Parathyroid adenoma (tissue), 2 donors: ENCODE results near the gene NCAPH2.

Source experiments
- H2AFZ ChIP-seq: fragments of 300-600 bp; sonication (generic); one replicate; pipeline ENCODE4 v1.7.0; 2017; ENCODE audit warnings: antibody characterized with exemption, mild to moderate bottlenecking
- H3K27ac ChIP-seq: fragments of 300-600 bp; sonication (generic); one replicate; pipeline ENCODE4 v1.7.0; 2017
- H3K27me3 ChIP-seq: fragments of 300-600 bp; sonication (generic); one replicate; pipeline ENCODE4 v1.7.0; 2017; ENCODE audit warnings: low read length; ENCODE audit not compliant: control insufficient read depth, insufficient read depth
- H3K36me3 ChIP-seq: fragments of 300-600 bp; sonication (generic); one replicate; pipeline ENCODE4 v1.7.0; 2017; ENCODE audit warnings: low read length; ENCODE audit not compliant: control insufficient read depth, insufficient read depth
- H3K4me1 ChIP-seq: fragments of 300-600 bp; sonication (generic); one replicate; pipeline ENCODE4 v1.7.0; 2017; ENCODE audit warnings: control low read depth
- H3K4me2 ChIP-seq: fragments of 300-600 bp; sonication (generic); one replicate; pipeline ENCODE4 v1.7.0; 2017; ENCODE audit warnings: low read length
- H3K4me3 ChIP-seq: fragments of 300-600 bp; sonication (generic); one replicate; pipeline ENCODE4 v1.7.0; 2017; ENCODE audit warnings: low read depth, low read length
- H3K79me2 ChIP-seq: fragments of 300-600 bp; sonication (generic); one replicate; pipeline ENCODE4 v1.7.0; 2017; ENCODE audit warnings: control low read depth
- H3K9ac ChIP-seq: fragments of 300-600 bp; sonication (generic); one replicate; pipeline ENCODE4 v1.7.0; 2017; ENCODE audit warnings: mild to moderate bottlenecking
- H3K9me3 ChIP-seq: fragments of 300-600 bp; sonication (generic); one replicate; pipeline ENCODE4 v1.7.0; 2017; ENCODE audit warnings: low read length; ENCODE audit not compliant: control insufficient read depth
- CTCF ChIP-seq: fragments of 300-600 bp; sonication (generic); IDR thresholded peaks from one replicate; pipeline ENCODE4 v1.7.0; 2017; ENCODE audit warnings: antibody characterized with exemption, mild to moderate bottlenecking
- donor health status: primary hyperparathyroidism.

The NCAPH2 gene

GRCh38 chr22:50503475-50504145 is 4.4 kb upstream of the NCAPH2 start:
- TF ChIP-seq CTCF, result no peak
- no peaks in the 10 kb centered on the region for H3K79me2 ChIP-seq

DNA sequence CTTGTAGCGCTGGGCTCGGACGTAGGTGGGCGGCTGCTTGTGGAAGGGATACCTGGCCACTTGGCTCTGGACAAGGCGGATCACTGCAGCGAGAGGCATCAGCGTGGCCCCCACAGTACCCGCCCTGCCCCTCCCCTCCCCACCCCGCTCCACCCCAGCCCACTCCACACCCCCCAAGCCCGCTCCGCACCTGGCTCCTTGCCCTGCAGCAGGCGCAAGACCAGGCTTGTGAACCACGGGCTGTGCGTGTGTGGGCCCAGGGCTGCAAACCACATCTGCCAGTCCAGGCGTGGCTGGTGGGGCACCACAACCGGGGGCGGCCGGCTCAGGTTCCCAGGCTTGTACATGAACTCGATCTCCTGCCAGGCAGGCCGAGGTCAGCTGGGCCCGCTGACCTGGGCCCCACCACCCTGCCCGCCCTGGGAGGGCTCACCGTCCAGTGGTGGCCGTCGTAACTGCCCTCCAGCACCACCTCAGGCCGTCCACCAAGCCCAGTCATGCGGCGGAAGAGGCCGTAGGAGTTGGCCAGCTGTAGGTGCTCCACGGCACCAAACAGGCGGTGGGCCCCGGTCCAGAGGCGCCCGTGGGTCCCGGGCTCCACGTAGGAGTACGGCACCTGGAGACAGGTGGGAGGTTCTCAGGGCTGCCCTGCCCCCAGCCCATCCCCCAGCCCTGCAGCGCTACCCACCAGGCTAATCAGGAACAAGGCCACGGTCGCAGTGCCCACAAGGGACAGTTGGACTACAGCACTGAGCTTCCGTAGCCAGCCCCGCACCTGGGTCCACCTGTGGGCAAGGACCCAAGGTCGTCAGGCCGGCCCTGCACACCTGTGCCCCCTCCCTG is 3.4 kb upstream of the NCAPH2 start:
- TF ChIP-seq CTCF, result no peak
- Histone ChIP-seq H3K4me2 (no peak overlapping the region), H3K4me3 (no peak overlapping the region), H3K9ac (no peak overlapping the region), H3K27me3 (no peaks in the 10 kb centered on the region), H3K79me2 (no peaks in the 10 kb centered on the region), H3K36me3 (no peaks in the 10 kb centered on the region), H3K4me1 (no peaks in the 10 kb centered on the region), H2AFZ (no peak overlapping the region), H3K27ac (no peak overlapping the region), H3K9me3 (no peaks in the 10 kb centered on the region)

More at GRCh38 chr22:50503475-50504145, 4.4 kb upstream of the NCAPH2 start:
- Histone ChIP-seq H3K27me3 (no peaks in the 10 kb centered on the region), H3K27ac (no peak overlapping the region), H3K9me3 (no peaks in the 10 kb centered on the region), H3K9ac (no peak overlapping the region), H3K4me3 (no peak overlapping the region), H3K36me3 (no peaks in the 10 kb centered on the region), H2AFZ (no peak overlapping the region), H3K4me2 (no peak overlapping the region), H3K4me1 (no peaks in the 10 kb centered on the region)

GRCh38 chr22:50505276-50505775 is 2.7 kb upstream of the NCAPH2 start:
- no peaks in the 10 kb centered on the region for H3K4me1 ChIP-seq
- H3K79me2 ChIP-seq, result no peaks in the 10 kb centered on the region
- no peak overlapping the region for H3K9ac ChIP-seq
- H3K27ac ChIP-seq, result no peak overlapping the region
- H3K4me3 ChIP-seq, result no peak overlapping the region
- no peak overlapping the region for H2AFZ ChIP-seq
- no peaks in the 10 kb centered on the region for H3K27me3 ChIP-seq
- H3K36me3 ChIP-seq, result no peaks in the 10 kb centered on the region
- H3K4me2 ChIP-seq, result no peak overlapping the region
- TF ChIP-seq CTCF, result no peak
- no peaks in the 10 kb centered on the region for H3K9me3 ChIP-seq

DNA sequence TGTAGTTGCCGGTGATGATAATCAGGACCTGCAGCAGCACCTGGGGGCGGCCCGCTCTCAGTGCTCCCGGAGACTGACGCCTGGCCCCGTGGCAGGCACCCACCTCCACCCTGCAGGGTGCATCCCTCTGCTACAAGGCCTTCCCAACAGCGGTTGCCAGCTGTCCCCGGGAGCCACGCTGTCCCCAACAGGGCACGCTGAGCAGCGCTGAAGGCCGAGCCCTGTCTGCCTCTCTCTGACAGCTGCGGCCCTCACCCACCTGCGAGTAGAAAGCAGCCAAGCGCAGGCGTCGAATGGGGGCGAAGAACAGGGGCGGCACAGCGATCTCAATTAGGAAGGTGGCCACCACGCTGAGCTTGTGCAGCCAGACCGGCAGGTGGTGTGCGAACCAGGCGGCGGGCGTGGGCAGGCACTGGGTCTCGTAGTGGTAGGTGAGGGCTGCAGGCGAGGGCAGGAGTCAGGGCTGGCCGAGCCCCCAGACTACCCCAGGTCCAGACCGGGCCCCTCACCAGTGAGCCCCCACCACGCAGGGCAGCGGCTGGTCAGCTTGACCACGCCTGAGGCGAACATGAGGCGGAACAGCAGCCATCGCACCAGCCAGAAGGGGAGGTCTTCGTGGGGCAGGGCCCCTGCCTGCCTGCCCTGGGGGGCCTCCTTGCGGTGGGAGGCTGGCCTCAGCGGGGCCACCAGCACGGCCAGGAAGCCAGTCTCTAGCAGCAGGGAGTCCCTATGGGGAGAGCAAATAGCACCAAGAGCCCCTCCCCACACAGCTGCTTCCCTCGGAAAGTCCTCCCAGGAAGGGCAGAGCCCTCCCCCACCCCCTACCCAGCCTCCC is 2.0 kb upstream of the NCAPH2 start:
- no peaks in the 10 kb centered on the region for H3K36me3 ChIP-seq
- no peak overlapping the region for H3K27ac ChIP-seq
- H3K9ac ChIP-seq, result no peak overlapping the region
- H3K4me1 ChIP-seq, result no peaks in the 10 kb centered on the region
- no peak overlapping the region for H2AFZ ChIP-seq
- H3K27me3 ChIP-seq, result no peaks in the 10 kb centered on the region
- no peaks in the 10 kb centered on the region for H3K9me3 ChIP-seq
- no peak overlapping the region for H3K4me2 ChIP-seq
- H3K79me2 ChIP-seq, result no peaks in the 10 kb centered on the region
- TF ChIP-seq CTCF, result no peak
- H3K4me3 ChIP-seq, result no peak overlapping the region
